ENCODE data around the gene SLC7A14.
"Not testable (repeated sequence)": the region's sequence is repeated elsewhere in the genome, so short reads cannot be mapped to it uniquely, and the experiment has no call there.

The SLC7A14 gene

DNA sequence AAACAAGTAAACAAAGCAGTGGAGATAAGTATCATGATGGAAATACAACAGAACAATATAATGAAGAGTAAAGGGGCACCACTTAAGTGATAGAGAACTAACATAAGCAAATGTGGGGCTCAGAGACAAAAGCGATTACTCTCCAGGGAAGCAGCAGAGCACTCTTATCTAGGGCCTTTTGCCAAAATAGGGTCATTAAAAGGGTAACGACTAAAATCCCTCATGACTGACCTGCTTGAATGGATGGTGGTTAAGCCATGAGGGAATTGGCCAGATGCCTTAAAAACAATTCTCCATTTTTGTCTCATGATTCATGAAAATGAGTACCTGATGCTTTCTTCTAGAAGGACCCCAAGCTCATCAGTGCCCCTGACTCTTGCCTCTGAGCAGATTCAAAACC is 3.2 kb upstream of the SLC7A14 start:
- no peak for DNase-seq

DNA sequence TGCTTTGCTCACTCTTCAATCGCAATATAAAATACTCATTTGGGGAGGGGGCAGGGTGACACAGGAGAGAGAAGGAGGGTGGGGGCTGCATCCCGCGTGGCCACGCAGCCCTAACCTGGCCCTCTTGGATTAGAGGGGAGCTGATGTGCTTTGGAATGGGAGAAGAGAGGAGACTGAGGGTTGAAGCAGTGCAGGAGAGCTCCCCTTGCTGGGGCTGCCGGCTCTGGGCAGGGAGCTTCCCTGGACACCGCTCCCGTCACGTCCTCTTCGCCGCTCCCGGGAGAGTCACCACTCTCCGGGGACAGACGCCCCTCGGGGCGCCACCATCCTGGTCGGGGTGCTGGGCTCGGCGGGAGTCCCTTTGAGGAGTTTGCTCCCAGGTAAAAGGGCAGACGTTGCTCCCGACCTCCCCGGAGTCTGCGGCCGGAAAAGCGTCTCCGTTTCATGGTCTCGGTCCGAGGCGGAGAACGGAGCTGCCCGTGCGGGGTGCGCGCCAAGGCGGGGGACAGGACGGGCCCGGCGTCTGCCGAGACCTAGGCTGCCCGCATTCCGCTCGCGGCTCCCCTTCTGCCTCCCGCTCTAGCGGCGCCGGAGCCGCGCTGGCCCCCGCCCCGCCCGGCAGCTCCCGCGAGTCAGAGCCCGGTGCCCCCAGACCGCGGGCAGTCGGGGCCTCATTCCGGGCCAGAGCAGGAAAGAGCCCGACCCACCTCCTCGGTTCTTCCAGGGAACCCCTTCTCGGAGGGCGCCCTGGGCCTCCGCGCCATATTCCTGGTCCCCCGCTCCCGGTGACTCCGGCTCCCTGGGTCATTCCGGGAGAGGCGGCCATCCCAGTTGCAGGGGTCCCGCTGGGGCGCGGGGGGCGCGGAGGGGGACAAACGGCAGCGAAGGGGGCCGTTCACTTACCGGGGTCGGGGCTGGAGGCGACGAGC is 603 bp downstream of the SLC7A14 start:
- DNase-seq: no peak

DNA sequence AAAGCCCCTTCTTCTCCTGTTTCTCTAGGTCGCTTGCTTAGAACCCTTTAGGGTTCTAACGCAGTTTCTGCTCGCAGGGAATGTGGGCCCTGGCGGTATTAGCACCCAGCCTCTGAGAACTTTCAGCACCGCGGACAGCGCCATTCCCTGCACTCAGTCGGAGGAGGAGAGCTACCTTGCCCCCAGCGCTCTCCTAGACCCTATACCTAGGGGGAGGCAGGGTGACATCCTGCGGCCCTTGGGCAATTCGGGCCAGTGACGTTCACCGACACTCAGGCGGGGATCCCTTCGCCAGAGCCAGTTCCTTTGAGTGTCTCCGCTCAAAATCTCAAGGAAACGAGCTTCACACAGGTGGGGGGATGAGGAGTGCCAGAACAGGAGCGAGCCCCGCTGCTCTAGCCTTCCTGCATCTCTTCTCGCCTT is 1.3 kb downstream of the SLC7A14 start:
- no peak for DNase-seq

DNA sequence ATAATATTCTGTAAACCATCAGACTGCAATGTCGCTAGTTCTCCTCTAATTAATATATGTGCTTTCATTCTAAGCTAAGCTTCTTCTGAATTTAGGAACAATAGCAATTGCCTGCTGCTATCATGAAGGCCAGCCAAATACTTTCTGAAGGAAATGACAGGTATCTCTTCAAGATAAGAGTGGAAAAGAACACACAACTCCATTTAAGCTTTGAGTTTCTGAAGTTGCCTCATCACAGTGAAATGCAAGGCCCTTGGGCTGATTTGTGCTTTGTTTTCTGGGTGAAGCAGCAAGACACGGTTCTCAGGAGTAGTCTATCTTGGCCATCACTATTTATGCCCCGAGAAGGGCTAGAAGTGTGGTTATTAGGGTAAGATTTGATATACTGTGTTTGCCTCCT is 6.2 kb downstream of the SLC7A14 start:
- DNase-seq: no peak

DNA sequence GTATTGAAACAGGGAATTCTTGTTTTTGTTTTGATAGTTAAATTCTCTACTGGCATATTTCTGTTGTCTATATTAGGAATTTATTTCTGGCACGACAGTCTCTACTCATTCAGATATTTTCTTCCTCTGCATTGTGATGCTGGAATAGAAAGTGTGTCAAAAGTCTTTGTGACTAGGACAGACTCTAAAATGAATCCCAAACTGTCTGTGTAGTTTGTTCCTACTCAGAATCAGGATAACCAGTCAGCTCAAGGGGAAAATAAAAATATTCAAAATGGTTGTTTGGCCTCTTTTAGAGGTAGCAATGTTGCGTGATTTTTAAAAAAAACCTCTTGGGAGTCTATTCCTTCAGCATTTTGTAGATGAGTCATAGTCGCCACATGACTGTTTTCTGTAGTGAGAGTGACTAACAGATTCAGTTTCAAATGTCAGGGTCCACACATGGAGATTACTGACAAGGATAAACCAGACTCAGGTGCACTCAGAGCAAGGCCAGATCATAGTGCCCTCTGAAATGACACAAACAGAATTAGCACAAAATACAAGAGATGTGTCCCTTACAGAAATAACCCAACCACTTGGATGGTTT is 13.1 kb downstream of the SLC7A14 start:
- DNase-seq: no peak

DNA sequence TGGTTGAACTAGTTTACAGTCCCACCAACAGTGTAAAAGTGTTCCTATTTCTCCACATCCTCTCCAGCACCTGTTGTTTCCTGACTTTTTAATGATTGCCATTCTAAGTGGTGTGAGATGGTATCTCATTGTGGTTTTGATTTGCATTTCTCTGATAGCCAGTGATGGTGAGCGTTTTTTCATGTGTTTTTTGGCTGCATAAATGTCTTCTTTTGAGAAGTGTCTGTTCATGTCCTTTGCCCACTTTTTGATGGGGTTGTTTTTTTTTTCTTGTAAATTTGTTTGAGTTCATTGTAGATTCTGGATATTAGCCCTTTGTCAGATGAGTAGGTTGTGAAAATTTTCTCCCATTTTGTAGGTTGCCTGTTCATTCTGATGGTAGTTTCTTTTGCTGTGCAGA is 18.3 kb downstream of the SLC7A14 start:
- not testable (repeated sequence) for DNase-seq

DNA sequence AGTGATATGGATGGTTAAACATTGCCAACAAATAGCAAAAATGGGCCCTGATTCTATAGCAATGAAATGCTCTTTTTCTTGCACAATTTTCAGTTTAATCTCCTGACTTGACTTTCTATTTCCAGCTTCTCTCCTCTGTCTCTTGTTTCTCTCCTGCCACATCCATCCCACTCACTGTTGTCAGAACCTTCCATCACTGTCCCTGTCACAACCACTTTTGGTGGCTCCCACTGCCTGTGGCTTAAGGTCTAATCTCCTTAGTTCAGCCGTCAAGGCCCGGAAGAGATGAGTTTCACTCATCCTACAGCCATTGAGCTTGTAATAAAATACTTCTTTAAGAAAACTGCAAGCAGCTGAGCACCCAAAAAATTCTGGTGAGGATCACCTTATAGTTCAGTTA is 19.5 kb downstream of the SLC7A14 start:
- DNase-seq: no peak

DNA sequence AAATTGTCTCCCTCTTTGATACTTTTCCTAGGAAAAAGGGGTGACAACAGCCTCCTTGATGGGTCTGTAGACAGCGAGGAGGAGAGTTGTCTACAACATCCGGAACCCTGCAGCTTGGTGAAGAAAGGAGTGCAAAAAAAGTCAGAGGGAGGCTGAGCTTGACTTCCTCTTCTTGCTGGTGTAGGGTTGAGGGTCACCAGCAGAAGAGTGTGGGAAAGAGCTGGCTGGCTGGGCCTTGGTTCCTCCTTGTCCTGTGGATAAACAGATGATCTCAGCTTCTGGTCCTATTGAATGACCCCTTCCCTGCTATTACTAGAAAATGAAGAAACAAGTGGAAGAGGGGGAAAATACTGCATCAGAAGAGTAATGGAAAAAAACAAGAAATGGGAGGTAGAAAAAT is 20.4 kb downstream of the SLC7A14 start:
- no peak for DNase-seq

DNA sequence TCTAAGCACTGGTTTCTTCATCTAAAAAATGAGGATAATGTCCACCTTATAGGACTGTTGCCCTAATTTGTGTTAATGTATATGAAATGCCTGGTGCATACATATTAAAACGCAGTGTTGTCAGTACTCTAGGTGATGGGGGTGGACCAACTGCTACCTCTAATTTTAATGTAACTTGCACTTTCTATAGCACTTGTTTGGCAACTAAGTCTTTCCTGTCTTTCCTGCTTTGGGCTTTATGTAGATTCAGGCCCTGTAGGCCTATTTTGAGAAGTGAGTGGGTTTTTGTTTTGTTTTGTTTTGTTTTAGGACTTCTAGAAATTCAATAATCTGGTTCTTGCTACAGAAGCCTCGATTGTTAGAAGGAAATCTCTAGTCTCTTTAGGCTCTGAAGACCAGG is 21.2 kb downstream of the SLC7A14 start:
- no peak for DNase-seq

DNA sequence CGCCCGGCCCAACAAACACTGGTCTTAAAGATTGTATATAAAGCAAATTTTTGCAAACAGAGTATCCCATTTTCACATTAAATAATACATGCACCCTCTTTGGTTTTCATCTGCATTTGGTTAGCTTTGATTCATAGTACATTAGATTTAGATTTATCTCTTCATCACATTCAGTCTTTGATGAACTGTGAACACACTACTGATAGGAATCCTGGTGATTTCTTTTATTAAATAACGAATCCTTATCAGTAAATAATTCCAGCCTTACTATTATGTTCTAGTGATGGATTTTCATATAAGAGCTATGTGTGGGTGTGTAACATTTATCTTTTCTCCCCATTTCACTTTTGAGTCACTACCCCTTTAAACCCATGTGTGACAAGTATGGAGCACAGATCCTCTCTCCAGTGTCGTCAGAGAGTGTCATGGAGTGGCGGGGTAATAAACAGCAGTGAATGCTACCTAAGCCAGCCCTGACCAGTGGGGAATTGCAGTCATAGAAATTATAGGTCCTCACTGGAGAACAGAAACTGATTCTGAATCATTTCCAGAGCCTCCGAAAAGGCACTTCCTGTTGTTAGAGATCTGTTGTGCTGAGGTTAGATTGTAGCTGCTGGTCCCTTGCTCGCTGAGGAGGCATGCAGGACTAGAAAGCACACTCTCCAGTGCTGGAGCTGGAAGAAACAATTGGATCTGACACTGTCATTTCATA is 22.0 kb downstream of the SLC7A14 start:
- DNase-seq: no peak

DNA sequence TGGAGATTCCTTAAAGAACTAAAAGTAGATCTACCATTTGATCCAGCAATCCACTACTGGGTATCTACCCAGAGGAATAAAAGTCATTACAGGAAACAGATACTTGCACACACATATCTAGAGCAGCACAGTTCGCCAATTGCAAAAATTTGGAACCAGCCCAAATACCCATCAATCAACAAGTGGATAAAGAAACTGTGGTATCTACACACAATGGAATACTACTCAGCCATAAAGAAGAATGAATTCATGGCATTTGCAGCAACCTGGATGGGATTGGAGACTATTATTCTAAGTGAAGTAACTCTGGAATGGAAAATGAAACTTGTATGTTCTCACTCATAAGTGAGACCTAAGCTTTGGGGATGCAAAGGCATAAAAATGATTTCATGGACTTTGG is 23.8 kb downstream of the SLC7A14 start:
- DNase-seq: no peak

DNA sequence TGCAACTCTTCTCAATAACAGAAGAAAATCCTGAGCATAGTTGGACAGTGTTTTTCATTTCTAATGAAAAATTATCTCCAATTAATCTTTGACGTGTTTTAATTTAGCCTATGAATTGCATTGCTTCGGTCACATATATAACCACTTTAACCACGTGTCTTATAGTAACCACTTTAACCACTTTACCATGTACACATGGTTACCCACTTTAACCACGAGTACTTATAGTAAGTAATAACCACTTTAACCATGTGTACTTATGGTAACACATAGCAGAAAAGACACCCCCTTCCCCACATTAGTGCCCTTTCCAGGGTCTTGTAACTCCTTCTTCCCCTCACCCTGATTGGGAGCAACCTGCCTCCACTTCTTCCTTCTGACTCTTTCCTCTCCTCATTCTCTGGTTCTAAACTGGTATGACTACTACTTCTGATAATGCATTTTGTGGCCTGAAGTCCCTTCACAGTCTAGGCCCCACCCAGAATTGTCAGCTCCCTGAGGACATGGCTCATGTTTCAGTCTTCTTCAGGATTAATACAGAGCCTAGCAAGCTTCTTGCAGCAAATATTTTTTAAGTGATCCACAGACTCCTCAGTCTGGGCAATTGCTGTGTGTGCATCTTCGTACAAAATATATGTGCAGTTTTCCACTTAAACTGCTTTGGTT is 25.0 kb downstream of the SLC7A14 start:
- no peak for DNase-seq

DNA sequence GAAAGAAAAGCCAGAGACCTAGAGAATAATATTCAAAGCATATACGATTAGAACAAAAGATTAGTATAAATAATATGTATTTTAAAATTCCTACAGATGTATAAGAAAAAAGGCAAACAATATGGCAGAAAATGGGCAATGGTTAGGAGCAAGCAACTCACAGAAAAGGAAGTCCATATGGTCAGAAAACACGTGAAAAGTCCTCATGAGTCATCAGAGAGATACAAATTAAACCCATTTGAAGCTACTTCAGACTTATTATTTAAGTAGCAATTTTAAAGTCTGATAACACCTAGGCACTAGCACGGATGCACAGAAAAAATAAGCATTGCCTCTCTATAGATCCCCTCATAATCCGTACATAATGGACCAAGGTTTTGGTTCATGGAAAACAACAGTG is 25.6 kb downstream of the SLC7A14 start:
- no peak for DNase-seq

DNA sequence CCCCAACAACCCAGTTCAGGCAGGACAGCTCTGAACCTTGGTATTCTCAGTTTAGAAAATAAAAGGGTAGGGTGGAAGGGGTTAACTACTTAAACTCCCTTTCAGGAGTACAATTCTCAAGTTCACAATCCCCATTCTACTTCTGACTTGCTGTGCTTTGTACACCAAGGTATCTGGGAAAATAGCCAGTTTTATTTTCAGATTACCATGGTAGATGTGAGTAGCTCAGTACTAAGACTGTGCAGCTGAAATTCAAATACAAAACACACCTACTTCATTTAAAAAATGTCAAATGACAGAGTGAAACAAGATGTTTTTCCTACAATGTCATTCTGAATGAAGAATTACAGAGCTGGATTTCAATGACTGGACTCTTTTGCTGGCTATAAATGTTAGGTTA is 27.4 kb downstream of the SLC7A14 start:
- no peak for DNase-seq

DNA sequence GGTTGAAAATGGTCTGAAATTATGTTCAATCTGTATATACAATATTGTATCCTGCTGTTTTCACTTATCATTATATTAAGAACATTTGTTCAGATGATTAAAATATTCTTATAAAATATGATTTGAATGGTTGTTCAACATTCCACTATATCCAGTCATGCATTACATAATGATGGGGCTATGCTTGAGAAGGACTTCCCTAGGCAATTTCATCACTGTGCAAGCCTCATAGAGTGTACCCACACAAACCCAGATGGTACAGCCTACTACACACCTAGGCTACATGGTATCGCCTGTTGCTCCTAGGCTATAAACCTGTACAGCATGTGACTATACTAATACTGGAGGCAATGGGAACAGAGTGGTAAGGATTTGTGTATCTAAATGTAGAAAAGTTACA is 30.5 kb downstream of the SLC7A14 start:
- no peak for DNase-seq

DNA sequence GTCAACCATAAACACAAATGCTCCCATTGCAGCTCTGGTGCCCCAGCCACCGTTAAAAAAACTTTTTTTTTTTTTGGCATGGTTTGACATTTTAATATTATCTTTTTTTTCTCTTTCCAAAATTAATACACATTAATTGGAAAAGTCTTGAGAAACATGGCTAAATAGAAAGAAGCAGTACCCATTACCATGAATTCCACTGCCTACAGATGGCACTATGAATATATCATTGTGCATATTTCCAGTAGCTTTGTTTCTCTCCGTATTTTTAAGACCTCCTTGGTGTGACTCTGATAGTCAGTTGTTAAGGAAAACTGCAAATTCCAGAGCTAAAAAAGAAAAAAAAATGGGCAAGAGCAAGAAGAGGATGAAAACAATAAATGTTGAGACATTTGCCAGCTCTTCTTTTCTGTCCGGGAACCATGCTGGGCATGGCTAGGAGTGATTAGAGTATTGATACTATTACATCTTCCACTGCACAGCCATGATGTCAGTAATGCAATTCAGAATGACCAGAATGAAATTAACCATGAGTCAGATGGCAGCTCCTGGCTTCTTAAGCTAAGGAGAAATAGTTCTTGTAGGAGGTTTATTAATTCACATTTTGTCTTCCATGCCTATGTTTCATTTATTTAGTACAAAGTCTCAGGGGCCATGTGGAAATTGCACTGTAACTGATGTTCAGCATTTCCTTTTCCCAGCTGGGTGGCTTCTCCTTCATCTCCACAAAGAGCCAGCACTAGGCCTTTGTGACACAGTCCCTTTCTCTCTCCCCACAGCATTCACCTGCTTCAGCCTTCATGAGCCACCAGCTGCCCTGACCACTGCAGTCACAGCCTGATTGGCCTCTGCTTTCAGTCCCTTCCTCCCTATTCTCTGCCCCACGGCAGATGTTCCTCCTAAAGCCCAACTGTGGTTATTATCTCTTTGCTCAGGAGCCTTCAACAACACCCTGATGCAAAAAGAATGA is 31.8 kb downstream of the SLC7A14 start:
- no peak for DNase-seq

DNA sequence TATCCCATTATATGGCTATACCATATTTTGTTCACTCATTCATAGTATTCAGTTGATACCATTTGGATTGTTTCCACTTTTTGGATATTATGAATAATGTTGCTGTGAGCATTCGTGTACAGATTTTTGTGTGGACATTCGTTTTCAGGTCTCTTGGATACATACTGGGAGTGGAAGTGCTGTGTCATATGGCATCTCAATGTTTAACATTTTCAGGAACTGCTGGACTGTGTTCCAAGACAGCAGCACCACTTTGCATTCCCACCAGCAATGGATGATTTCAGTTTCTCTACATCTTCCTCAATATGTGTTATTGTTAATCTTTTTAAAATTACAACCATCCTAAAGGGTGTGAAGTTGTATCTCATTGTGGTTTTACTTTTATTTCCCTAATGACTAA is 34.6 kb downstream of the SLC7A14 start:
- DNase-seq: no peak

DNA sequence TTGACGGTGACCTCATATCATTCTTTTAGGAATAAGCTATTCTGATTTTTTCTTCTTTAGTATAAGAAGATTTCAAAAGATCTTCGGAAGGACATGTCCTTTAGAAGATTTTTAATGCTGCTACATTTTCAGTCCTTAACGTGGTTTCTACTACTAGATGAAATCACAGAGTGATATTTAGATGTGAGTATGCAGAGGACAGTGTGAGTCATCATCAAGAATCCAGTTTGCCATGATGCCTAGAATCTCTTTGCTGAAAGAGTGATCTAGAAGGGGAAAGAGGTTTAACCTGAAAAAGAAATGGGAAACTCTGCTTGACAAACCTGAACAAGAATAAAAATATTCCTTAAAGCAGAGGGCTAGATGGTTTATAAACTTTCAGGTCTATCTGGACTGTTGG is 43.2 kb downstream of the SLC7A14 start:
- DNase-seq: no peak

DNA sequence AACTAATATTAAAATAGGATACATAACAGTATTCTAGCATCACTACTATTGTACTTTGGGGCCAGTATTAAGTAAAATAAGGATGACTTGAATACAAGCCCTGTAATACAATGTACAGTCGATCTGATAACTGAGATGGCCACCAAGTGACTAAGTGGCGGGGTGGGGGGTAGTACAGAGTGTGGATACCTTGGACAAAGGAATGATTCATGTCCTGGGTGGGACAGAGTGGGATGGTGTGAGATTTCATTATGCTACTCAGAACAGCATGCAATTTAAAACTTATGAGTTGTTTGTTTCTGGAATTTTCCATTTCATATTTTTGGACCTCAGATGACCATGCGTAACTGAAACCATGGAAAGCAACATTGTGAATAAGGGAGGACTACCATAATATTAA is 46.0 kb downstream of the SLC7A14 start:
- no peak for DNase-seq

DNA sequence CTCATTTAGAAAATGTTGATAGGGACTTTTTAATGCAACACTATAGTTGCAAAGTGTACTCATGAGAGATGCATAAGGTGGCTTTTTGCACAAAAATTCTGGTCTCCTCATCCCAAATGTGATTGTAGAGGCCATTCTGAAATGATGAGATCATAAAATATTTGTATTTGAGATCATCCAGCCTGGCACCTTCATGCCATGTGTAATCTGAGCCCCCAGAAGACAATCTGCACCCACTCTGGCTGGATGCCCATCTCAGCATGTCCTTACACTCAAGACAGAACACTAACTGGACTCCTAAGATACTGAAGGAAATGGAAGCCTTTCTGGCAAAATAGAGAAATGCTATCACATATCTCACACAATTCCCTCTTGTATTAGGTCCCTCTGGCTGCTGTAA is 49.2 kb downstream of the SLC7A14 start:
- no peak for DNase-seq

DNA sequence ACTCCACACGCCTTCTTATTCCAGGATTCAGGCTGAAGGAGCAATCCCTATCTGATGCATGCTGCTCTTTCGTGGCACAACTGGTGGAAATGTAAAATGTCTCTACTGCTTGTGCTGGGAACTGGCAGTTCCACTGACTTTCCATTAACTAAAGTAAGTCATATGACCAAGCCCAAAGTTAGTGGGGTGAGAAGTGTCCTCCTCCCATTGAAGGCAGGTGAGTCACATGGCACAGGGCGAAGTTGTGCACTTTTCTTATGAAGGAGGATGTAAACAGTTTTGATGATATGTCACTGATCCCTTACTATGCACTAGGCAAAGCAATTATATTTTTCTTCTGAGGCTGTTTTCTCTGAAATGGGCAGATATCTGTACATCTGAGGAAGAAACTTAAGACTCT is 51.6 kb downstream of the SLC7A14 start:
- no peak for DNase-seq

DNA sequence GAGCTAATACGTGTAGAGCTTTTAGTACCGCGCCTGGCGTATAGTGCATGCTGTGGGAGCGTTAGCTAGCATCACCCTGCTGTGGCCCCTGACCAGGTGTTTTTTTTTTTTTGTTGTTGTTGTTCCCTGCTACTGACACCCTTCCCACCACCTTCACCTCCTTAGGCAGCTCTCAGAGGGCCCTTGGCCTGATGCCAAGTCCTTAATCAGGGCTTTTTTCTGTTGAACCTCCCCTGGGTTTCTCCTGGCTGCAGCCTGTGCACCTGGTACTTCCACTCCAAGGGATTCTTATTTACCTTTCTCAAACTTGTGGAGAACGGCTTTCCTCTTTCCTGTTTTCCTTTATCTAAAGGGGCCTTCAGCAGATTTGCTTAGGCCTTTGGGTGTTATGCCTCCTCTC is 53.3 kb downstream of the SLC7A14 start:
- DNase-seq: no peak

Measured in CD4-positive, alpha-beta T cell treated with Interleukin-4 for 4 hours (primary cell).